DND-41 (cell line): Measurements from ENCODE around the gene MPHOSPH8.

Source experiments
- CTCF ChIP-seq: IDR thresholded peaks from 2 replicates; pipeline ENCODE4 v1.5.1; 2012; ENCODE audit warnings: borderline replicate concordance, low read length, moderate library complexity, mild to moderate bottlenecking; ENCODE audit not compliant: poor library complexity, severe bottlenecking; ENCODE audit errors: extremely low read depth
- EZH2 ChIP-seq: IDR thresholded peaks from 3 replicates; pipeline ENCODE4 v1.6.1; 2012; ENCODE audit warnings: borderline replicate concordance, low read depth, mild to moderate bottlenecking, moderate library complexity, low read length, inconsistent platforms; ENCODE audit not compliant: severe bottlenecking

GRCh38 chr13:19633479-19634255, at the start of gene MPHOSPH8:
- TF ChIP-seq CTCF = no peak
- no peak for TF ChIP-seq EZH2
